ENCODE results near the gene DOCK8.

DNA sequence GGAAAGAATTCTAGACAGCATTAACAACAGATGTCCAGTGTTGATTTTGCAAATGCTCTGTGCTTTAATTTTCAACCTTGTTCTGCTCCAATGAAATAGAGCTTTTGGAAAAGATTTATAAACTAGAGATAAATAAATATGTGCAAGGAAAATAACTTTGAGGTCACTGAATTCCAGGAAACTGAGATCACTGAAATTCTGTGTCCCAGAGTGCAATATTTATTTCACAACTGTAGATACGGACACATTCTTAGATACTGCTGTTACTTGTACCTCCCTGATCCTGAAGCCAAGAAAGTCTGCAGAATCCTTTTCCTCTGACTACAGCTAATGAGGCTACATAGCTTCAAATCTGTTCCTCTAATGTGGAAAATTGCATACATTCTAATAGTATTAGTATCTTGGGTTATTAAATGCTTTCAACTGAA is 222.9 kb downstream of the DOCK8 start:
- TF ChIP-seq, protein P1, sequence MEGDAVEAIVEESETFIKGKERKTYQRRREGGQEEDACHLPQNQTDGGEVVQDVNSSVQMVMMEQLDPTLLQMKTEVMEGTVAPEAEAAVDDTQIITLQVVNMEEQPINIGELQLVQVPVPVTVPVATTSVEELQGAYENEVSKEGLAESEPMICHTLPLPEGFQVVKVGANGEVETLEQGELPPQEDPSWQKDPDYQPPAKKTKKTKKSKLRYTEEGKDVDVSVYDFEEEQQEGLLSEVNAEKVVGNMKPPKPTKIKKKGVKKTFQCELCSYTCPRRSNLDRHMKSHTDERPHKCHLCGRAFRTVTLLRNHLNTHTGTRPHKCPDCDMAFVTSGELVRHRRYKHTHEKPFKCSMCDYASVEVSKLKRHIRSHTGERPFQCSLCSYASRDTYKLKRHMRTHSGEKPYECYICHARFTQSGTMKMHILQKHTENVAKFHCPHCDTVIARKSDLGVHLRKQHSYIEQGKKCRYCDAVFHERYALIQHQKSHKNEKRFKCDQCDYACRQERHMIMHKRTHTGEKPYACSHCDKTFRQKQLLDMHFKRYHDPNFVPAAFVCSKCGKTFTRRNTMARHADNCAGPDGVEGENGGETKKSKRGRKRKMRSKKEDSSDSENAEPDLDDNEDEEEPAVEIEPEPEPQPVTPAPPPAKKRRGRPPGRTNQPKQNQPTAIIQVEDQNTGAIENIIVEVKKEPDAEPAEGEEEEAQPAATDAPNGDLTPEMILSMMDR (IDR thresholded peaks at IDR 0.05), result no peak
- TF ChIP-seq POLR2A (IDR thresholded peaks at IDR 0.05), result no peak
